K562 (cell line): ENCODE results near the gene NUP153. TPM values are rescaled to one million over a fixed set of nuclear protein-coding genes. Genes with fewer than 3 reads are reported as not detected.

ENCODE experiments used
- ATAC-seq: fragments of 200-7000 bp; cut with Tn5 transposase; 3 replicates; pipeline ENCODE4 v1.9.1; 2020; ENCODE audit warnings: moderate library complexity
- BruUV-seq: library from RNA; stranded (reverse); fragments of 400-500 nt; replicated peaks from 2 replicates; lab custom pipeline; 2021; lab: Mats Ljungman, UMichigan
- CTCF ChIA-PET: fragments of 300-600 bp; formaldehyde crosslinking; extraction: SDS; loops from one replicate; lab custom pipeline; 2021; ENCODE audit warnings: low intra/inter-chr PET ratio; lab: Yijun Ruan, JAX
- POLR2A ChIA-PET: fragments of 300-600, 350-650 bp; sonication (Branson Sonifier 250); formaldehyde crosslinking; extraction: SDS; loops from one replicate; lab custom pipeline; 2021; ENCODE audit warnings: antibody characterized with exemption, inconsistent platforms; lab: Yijun Ruan, JAX
- DNase-seq, 4 experiments: peaks; one replicate each; pipeline versions ENCODE4 v3.0.0 to v3.0.0-alpha.2; 2011 to 2018; ENCODE audit warnings: low spot score in 3 of 4, mixed read lengths in 3 of 4; ENCODE audit errors: extremely low read depth in 1 of 4
- FAIRE-seq: peaks from 2 replicates; lab custom pipeline; 2011; peaks lifted over from hg19 to GRCh38; lab: Jason Lieb, UNC
- H2AFZ ChIP-seq: 2 replicates; pipeline ENCODE4 v1.6.0; 2011; ENCODE audit warnings: low read depth, low read length, control low read depth, inconsistent platforms
- H3K27ac ChIP-seq: fragments of 200-600 bp; 3 replicates; pipeline ENCODE4 v1.8.0; 2011; ENCODE audit warnings: low read depth, mild to moderate bottlenecking, control low read depth, inconsistent platforms, low read length, moderate library complexity, mixed read lengths; ENCODE audit errors: extremely low read depth
- H3K27me3 ChIP-seq, 2 experiments: fragments of 300-600 bp in 1 of 2; 2 replicates in 1 of 2; 3 replicates in 1 of 2; pipeline versions ENCODE4 v1.6.0 to v1.8.0; 2011; ENCODE audit warnings: inconsistent platforms in 2 of 2, low read length in 2 of 2, mild to moderate bottlenecking in 1 of 2, mixed read lengths in 1 of 2, moderate library complexity in 1 of 2; ENCODE audit not compliant: control insufficient read depth in 2 of 2, insufficient read depth in 2 of 2
- H3K36me3 ChIP-seq: fragments of 300-600 bp; 3 replicates; pipeline ENCODE4 v1.8.0; 2011; ENCODE audit warnings: mild to moderate bottlenecking, low read length, inconsistent platforms; ENCODE audit not compliant: control insufficient read depth, insufficient read depth
- H3K4me1 ChIP-seq, 2 experiments: fragments of 200-600 bp in 1 of 2; replicated peaks in 1 of 2; 2 replicates in 1 of 2; 3 replicates in 1 of 2; pipeline versions ENCODE4 v1.5.1 to v1.8.0; 2011; ENCODE audit warnings: inconsistent platforms in 2 of 2, low read length in 2 of 2, mild to moderate bottlenecking in 1 of 2, mixed read lengths in 1 of 2, moderate library complexity in 1 of 2; ENCODE audit not compliant: control insufficient read depth in 2 of 2, insufficient read depth in 2 of 2
- H3K4me2 ChIP-seq: 2 replicates; pipeline ENCODE4 v1.6.1; 2011; ENCODE audit warnings: low read length, control low read depth, inconsistent platforms, mixed read lengths; ENCODE audit not compliant: insufficient read depth
- H3K4me3 ChIP-seq: fragments of 200-600 bp; sonication (generic), shearing (Covaris generic); 2 replicates; pipeline ENCODE4 v1.5.1; 2016; ENCODE audit warnings: control low read depth, inconsistent platforms
- H3K79me2 ChIP-seq: fragments of 200-600 bp; 3 replicates; pipeline ENCODE4 v1.8.0; 2011; ENCODE audit warnings: low read length, inconsistent platforms; ENCODE audit not compliant: control insufficient read depth, insufficient read depth
- H3K9ac ChIP-seq, 2 experiments: 2 replicates each; pipeline versions ENCODE4 v1.6.0 to v1.6.1; 2011; ENCODE audit warnings: low read depth in 2 of 2, low read length in 2 of 2, control low read depth in 1 of 2, inconsistent platforms in 1 of 2, mild to moderate bottlenecking in 1 of 2, mixed read lengths in 1 of 2; ENCODE audit not compliant: insufficient read depth in 1 of 2
- H3K9me1 ChIP-seq: one replicate; pipeline ENCODE4 v1.6.0; 2011; ENCODE audit warnings: inconsistent platforms, mild to moderate bottlenecking, low read length, moderate library complexity; ENCODE audit not compliant: control insufficient read depth, insufficient read depth
- H3K9me3 ChIP-seq: replicated peaks from 2 replicates; pipeline ENCODE4 v1.5.1; 2011; ENCODE audit warnings: low read depth, low read length, inconsistent platforms; ENCODE audit not compliant: control insufficient read depth, insufficient read depth
- H4K20me1 ChIP-seq: replicated peaks from 2 replicates; pipeline ENCODE4 v1.6.1; 2011; ENCODE audit warnings: low read length, inconsistent platforms, mixed read lengths; ENCODE audit not compliant: control insufficient read depth, insufficient read depth
- ATF2 ChIP-seq: sonication (generic); formaldehyde crosslinking; IDR thresholded peaks from 2 replicates; pipeline ENCODE4 v1.8.1; 2022; ENCODE audit warnings: missing genetic modification reagents
- CCAR2 ChIP-seq: fragments of 200-400 bp; formaldehyde crosslinking; IDR thresholded peaks from 2 replicates; pipeline ENCODE4 v1.6.1; 2017; ENCODE audit warnings: mild to moderate bottlenecking, low read depth, low read length
- ID3 ChIP-seq, 2 experiments: fragments of 250-450 bp in 1 of 2; fragments of 450-650 bp in 1 of 2; sonication (Bioruptor Pico) in 1 of 2; IDR thresholded peaks; 2 replicates each; pipeline versions ENCODE4 v1.6.1 to v1.8.0; 2016 to 2021; ENCODE audit warnings: mild to moderate bottlenecking in 2 of 2, moderate library complexity in 2 of 2, missing compliant biosample characterization in 1 of 2, missing genetic modification characterization in 1 of 2
- PHB2 ChIP-seq: fragments of 450-650 bp; IDR thresholded peaks from 2 replicates; pipeline ENCODE4 v1.6.1; 2017; ENCODE audit warnings: low read depth
- RBM39 ChIP-seq: fragments of 200-400 bp; formaldehyde crosslinking; optimal IDR thresholded peaks from 2 replicates; pipeline ENCODE3; 2018; ENCODE audit warnings: low read depth, low read length
- SPI1 ChIP-seq: IDR thresholded peaks from 2 replicates; pipeline ENCODE4 v1.6.1; 2011; ENCODE audit warnings: low read depth, low read length, control low read depth, borderline replicate concordance
- ZNF174 ChIP-seq: fragments of 250-450 bp; sonication (Bioruptor Pico); IDR thresholded peaks from 2 replicates; pipeline ENCODE4 v1.4.0; 2020; ENCODE audit warnings: mild to moderate bottlenecking
- ZNF354B ChIP-seq: fragments of 250-450 bp; sonication (Bioruptor Pico); IDR thresholded peaks from 2 replicates; pipeline ENCODE4 v1.4.0; 2020
- WGBS: fragments of 100-300 bp; shearing (Covaris generic); methylation state at CpG from one replicate; pipeline ENCODE4 v1.1.6; 2016; ENCODE audit warnings: low coverage, mixed read lengths; ENCODE audit not compliant: insufficient coverage; ENCODE audit errors: missing lambda C conversion rate; 5-methylcytosine and 5-hydroxymethylcytosine counted together
- in situ Hi-C: fragments of 300-500 bp; cut with MboI; formaldehyde crosslinking; loops from 4 replicates; pipeline ENCODE4 v1.15.0; 2018; ENCODE audit warnings: inconsistent platforms, mixed read lengths
- intact Hi-C: fragments of 100-400 bp; cut with micrococcal nuclease; formaldehyde crosslinking; loops from 2 replicates; pipeline ENCODE4 v1.14.2; 2022
- polyA plus RNA-seq, 8 experiments: library from polyadenylated mRNA; depleted of rRNA in 4 of 8; stranded (reverse) in 5 of 8; unstranded in 3 of 8; fragments of >200 nt; fragmentation: Nextera tagmentation in 2 of 8; fragmentation: Illumina TruSeq in 1 of 8; extraction: Ambion mirVana in 2 of 8; extraction: Trizol in 1 of 8; gene quantifications; 2 replicates each; pipeline versions ENCODE4 v1.2.1 to v1.2.3, GENCODE V29; 2011 to 2014; ENCODE audit warnings: inconsistent platforms in 1 of 8, missing spikeins in 1 of 8
- total RNA-seq, 7 experiments: library from RNA; depleted of rRNA in 6 of 7; stranded (reverse); fragments of >200 nt in 6 of 7; fragmentation: Illumina TruSeq in 2 of 7; extraction: Trizol in 2 of 7; gene quantifications; 2 replicates each; pipeline versions ENCODE4 v1.2.1 to v1.2.3, GENCODE V29; 2011 to 2021; ENCODE audit warnings: low replicate concordance in 1 of 7

Gene NUP153
- total and polyA plus RNA-seq, 9 of the 15 experiments (the other 6 are each of a cell fraction or from before 2014, with no cell fraction given): 21.9 to 110 (median 84.8) TPM

- Histone ChIP-seq H3K4me2 (no peak overlapping the region), H3K9me3 (no peaks in the 10 kb centered on the region), H3K36me3 (peaks cover 96% of the 10 kb centered on the region), H3K4me3 (no peak overlapping the region), H3K27me3 (no peaks in the 10 kb centered on the region)
- intact Hi-C loops: no loop called here
- in situ Hi-C loops: no loop called here
- TF ChIP-seq SPI1 (peak; percentile 76), PHB2 (no peak)
- TF ChIP-seq, all 486 proteins: peak for 1
- no peak overlapping the region for H3K9ac ChIP-seq
- ChIA-PET POLR2A (interaction anchor here (1.0 to 2.1 kb wide), 3 partner anchors 10 to 21 kb away, joined by 4 to 8 read pairs (median 4); no protein-coding TSS in a partner anchor), CTCF (no interaction called here)
- H3K9me1 ChIP-seq: no peaks in the 10 kb centered on the region
- H3K27ac ChIP-seq: no peak overlapping the region
- H3K79me2 ChIP-seq: peaks cover 88% of the 10 kb centered on the region
- 0 out of 2 replicates have a peak, but pooled peaks cover 5% of the 10 kb centered on the region for H4K20me1 ChIP-seq
- 71% methylated on average over 1 of the region's 1 CpG for WGBS
- H2AFZ ChIP-seq: no peak overlapping the region
- peak; percentile 46 for FAIRE-seq
- no peak for DNase-seq
- no peak; the same call in 2 of the 3 replicates for ATAC-seq
- no peaks in the 10 kb centered on the region for H3K4me1 ChIP-seq
- BruUV-seq: TSS peak; percentile 24
Measured at GRCh38 chr6:17628873-17629272, 77.9 kb downstream of the NUP153 start.

- no peaks in the 10 kb centered on the region for H3K9me1 ChIP-seq
- no peak overlapping the region; a peak in 1 of 4 replicates for H3K9ac ChIP-seq
- CTCF ChIA-PET: no interaction called here
- H2AFZ ChIP-seq: no peak overlapping the region
- H3K27me3 ChIP-seq: no peaks in the 10 kb centered on the region
- H3K4me1 ChIP-seq: no peaks in the 10 kb centered on the region
- FAIRE-seq: no peak
- no TSS peak for BruUV-seq
- H3K9me3 ChIP-seq: no peaks in the 10 kb centered on the region
- H3K4me3 ChIP-seq: no peak overlapping the region
- POLR2A ChIA-PET: interaction anchor here (0.7 to 0.9 kb wide), 2 partner anchors 13 to 16 kb away, joined by 3 to 4 read pairs; no protein-coding TSS in a partner anchor
- WGBS: 88% methylated on average over 1 of the region's 1 CpG
- H3K36me3 ChIP-seq: peaks cover 96% of the 10 kb centered on the region
- H3K79me2 ChIP-seq: peaks cover 88% of the 10 kb centered on the region
- no peak for DNase-seq
- no peaks in the 10 kb centered on the region for H4K20me1 ChIP-seq
- no peak overlapping the region for H3K4me2 ChIP-seq
- in situ Hi-C loops: no loop called here
- intact Hi-C loops: no loop called here
- H3K27ac ChIP-seq: no peak overlapping the region
- no peak for ATAC-seq
- TF ChIP-seq RBM39: no peak
- no peak for TF ChIP-seq ID3 (CRISPR knock-in tag; IDR thresholded peaks at IDR 0.05)
- no peak for TF ChIP-seq ID3 (tag; IDR thresholded peaks at IDR 0.05)
- no peak for TF ChIP-seq ZNF354B (CRISPR knock-in tag)
- TF ChIP-seq ATF2 (CRISPR knock-in tag): no peak
- no peak for TF ChIP-seq CCAR2
- TF ChIP-seq ZNF174 (CRISPR knock-in tag): no peak
Measured at GRCh38 chr6:17624396-17624795, 82.3 kb downstream of the NUP153 start.
